ENCODE results near the gene ALDH1A3. TPM values are rescaled to one million over a fixed set of nuclear protein-coding genes. Genes with fewer than 3 reads are reported as not detected.

ALDH1A3 gene
- total RNA-seq, 1 donor from 2014 or later, result 27.1 TPM

- DNase-seq (ENCODE audit: extremely low read depth, low read depth, low spot score), result no peak
Measured at GRCh38 chr15:100923076-100923475, 43.4 kb downstream of the ALDH1A3 start.

DNA sequence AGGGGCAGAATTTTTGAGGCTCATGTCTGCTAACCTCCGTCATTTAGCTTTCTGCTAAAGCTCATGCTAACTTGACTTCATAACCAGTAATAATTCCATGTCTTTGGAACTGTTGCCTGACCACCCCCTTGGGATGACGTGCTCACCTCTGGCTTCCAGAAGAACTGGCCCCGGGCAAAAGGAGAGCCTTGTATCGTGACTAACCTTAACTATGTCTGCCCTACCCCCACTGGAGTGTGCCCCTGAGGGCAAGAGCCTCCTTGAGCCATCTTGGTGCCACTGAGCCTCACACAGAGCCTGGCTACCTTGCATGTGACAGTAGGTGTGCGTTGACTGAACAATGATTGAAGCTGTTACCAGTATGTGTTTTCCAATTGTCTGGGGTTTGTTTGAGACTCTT, 44.3 kb downstream of the ALDH1A3 start:
- DNase-seq (ENCODE audit: extremely low read depth, low read depth, low spot score), result no peak

DNA sequence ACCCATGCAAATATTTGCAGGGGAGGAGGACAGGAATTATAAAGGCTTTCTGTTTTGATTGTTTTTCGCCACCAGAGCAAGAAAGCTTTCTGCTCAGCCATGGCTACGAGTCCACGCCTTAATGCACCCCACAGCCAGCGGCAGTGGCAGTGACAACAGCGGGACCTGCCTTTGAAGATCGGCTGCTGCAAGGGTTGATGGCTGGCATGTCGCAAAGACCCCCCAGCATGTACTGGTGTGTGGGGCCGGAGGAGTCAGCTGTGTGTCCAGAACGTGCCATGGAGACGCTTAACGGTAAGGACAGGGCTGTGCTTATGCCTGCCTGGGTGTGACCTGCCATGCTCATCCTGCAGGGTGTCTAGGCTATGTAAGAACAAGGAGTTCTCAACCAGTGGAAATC, 44.8 kb downstream of the ALDH1A3 start:
- no peak for DNase-seq (ENCODE audit: extremely low read depth, low read depth, low spot score)

- no peak for DNase-seq (ENCODE audit: extremely low read depth, low read depth, low spot score)
Measured at GRCh38 chr15:100925480-100925879, 45.8 kb downstream of the ALDH1A3 start.

DNA sequence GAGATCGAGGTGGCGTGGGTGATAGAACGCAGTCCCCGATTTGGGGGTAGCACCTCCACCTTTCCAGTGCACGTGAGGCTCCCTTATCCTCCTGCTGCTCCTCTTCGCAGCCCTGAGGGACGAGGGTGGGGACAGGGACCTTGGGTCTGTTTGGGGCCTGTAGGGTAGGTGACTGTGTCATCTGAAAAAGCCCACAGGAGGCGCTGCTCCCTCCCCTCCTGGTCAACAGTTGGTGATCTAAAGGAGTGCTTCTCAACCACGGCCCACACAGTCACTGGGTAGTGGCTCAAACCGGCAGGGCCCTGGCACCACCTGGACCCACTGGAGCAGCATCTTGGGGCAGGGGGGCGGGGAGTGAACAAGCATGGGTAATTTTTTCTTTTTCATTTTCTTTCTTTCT, 46.6 kb downstream of the ALDH1A3 start:
- DNase-seq (ENCODE audit: extremely low read depth, low read depth, low spot score), result no peak

DNA sequence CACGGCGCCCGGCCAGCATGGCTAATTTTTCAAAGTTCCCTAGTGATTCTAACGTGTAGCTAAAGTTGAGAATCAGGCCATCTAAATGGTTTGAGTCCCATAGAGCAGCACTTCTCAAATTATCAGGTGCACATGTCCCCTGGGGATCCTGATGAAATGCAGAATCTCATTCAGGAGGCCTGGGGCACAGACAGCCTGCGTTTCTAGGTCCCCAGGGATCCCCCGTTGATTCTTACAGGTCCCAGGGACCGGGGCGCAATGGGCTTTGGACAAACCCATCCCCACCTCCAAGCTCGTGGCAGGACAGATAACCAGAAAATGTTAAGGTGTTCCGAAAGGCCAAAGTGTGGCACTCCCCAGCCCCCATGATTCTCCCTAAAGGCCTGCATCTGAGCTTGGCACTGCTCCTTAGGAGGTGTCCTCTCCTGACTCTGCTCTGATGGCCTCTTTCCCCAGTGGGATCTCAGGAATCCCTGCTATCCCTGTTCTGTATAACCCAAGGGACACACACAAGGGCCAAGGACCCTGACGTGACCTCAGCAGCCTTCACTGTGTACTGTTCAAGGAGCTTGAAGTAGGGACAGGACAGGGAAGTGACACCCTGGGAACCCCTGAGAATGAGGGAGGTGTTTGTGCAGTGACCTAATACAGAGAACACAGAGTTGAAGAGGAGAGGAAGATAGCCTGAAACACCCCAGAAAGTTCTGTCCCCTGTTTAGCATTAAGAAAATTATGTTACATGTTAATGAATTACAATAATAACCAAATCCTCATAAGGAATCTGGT, 47.5 kb downstream of the ALDH1A3 start:
- no peak for DNase-seq (ENCODE audit: extremely low read depth, low read depth, low spot score)

- no peak for DNase-seq (ENCODE audit: extremely low read depth, low read depth, low spot score)
Measured at GRCh38 chr15:100928632-100929280, 49.1 kb downstream of the ALDH1A3 start.

- DNase-seq (ENCODE audit: extremely low read depth, low read depth, low spot score), result no peak
Measured at GRCh38 chr15:100929641-100930042, 50.0 kb downstream of the ALDH1A3 start.

GRCh38 chr15:100930306-100930848, 50.7 kb downstream of the ALDH1A3 start:
- DNase-seq (ENCODE audit: extremely low read depth, low read depth, low spot score), result no peak

DNA sequence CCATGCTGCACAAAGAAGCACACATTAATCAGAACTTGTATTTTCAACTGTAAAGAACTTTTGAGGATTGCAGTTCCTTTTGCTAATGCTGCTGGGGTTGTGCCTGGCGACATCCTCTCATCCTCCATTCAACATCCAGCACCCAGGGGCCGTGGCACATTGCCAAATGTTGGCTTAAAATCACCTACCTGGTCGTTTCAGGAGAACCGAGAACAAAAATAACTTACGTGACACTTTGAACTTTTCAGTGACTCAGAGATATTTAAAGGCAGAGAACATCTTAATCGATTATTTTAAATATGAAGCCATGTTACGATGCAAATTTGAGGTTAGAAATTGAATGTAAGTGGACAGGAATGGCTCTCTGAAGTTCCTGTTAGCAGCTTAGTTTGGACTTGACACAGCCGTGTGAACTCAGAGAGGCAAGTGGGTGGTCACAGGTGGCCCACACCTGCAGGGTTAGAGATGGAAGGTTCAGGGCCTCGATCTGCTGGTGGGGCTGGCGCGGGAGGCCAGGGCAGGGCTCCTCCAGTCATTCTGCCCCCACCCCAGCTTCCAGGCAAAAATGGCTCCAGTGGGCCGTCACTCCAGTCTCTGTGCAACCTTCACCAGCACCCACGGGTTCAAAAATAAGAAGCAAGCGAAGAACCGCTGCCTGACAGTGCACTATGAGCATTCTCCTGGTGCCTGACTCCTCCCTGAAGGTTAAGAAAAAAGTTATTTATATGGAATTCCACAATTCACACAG, 51.7 kb downstream of the ALDH1A3 start:
- DNase-seq (ENCODE audit: extremely low read depth, low read depth, low spot score), result no peak

DNA sequence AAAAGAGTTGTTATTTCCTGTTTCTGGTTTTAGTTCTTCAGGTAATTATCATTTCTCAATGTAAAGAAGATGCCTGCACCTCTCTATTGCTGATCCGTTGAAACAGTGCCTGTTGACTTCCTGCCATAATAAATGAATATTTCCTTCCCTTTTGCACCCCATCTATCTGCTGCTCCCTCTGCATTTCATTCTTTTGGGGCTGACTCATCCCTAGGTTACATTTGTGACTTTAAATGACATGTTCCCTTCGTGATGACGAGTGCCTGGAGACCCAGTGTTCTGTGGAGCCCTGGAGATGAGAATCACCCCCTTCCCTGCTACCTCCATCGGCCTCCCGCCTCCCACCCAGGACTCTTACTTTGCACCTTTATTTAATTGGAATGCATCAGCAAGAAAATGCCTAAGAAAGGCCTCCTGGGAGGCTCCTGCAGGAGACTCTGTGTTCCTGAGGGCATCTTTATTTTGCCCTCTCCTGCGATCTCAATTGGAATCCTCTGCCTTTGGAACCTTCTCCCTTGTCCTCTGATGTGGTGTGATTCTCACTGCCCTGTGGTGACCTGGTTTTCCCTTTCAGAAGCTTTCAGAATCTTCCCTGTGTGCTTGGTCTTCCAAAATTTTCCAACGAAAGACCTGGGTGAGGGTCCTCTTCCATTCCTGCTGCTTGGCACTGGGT, 53.2 kb downstream of the ALDH1A3 start:
- no peak for DNase-seq (ENCODE audit: extremely low read depth, low read depth, low spot score)

GRCh38 chr15:100934166-100934565, 54.5 kb downstream of the ALDH1A3 start:
- DNase-seq (ENCODE audit: extremely low read depth, low read depth, low spot score), result no peak

DNA sequence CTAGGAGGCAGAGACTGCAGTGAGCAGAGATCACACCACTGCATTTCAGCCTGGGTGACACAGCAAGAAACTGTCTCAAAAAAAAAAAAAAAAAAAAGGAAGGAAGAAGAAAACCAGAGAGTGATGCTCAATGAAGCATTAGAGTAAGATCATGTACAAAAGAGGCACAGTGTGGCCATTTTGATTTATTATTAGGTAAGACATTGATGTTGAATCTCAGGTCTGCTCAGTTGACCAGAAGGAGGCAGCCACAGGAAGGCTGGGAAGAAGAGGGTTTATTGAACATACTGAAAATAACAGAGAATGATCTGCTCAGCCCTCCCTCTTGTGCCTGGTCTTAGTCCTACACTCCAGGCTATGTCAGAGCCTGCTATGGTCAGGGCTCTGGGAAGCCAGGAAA, 55.1 kb downstream of the ALDH1A3 start:
- DNase-seq (ENCODE audit: extremely low read depth, low read depth, low spot score), result no peak

- no peak for DNase-seq (ENCODE audit: extremely low read depth, low read depth, low spot score)
Measured at GRCh38 chr15:100937171-100937570, 57.5 kb downstream of the ALDH1A3 start.

GRCh38 chr15:100939791-100940190, 60.2 kb downstream of the ALDH1A3 start:
- DNase-seq (ENCODE audit: extremely low read depth, low read depth, low spot score), result no peak

DNA sequence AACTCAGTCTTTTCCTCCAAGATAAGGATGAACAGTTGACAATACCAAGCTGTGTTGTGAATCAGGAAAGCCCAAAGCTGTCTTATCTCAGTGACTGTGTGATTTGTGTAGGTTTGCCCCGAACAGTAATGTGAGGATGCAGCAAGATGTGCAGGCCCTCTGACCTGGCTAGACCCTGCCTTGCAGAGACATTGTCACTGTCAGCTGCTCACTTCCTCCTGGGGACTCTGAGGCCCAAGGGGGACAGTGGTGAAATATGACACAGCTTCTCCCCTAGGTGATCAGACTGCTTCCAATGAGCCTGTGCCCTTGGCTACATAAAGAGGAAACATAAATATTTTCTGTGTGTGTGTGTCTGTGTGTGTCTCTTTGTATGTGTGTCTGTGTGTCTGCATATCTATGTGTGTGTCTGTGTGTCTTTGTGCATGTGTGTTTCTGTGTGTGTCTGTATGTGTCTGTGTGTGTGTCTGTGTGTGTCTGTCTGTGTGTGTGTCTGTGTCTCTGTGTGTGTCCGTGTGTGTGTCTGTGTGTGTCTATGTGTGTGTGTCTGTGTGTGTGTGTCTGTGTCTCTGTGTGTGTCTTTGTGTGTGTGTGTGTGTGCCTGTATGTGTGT, 61.2 kb downstream of the ALDH1A3 start:
- DNase-seq (ENCODE audit: extremely low read depth, low read depth, low spot score), result no peak

GRCh38 chr15:100941536-100941935, 61.9 kb downstream of the ALDH1A3 start:
- no peak for DNase-seq (ENCODE audit: extremely low read depth, low read depth, low spot score)

GRCh38 chr15:100942656-100943425, 63.2 kb downstream of the ALDH1A3 start:
- DNase-seq (ENCODE audit: extremely low read depth, low read depth, low spot score), result no peak

GRCh38 chr15:100944244-100944895, 64.7 kb downstream of the ALDH1A3 start:
- DNase-seq (ENCODE audit: extremely low read depth, low read depth, low spot score), result no peak
